ENCODE measurements around the gene NEU2. TPM values are rescaled to one million over a fixed set of nuclear protein-coding genes. Genes with fewer than 3 reads are reported as not detected.

NEU2 gene
- total and polyA plus RNA-seq, 3 experiments from 2014 or later, result not detected

DNA sequence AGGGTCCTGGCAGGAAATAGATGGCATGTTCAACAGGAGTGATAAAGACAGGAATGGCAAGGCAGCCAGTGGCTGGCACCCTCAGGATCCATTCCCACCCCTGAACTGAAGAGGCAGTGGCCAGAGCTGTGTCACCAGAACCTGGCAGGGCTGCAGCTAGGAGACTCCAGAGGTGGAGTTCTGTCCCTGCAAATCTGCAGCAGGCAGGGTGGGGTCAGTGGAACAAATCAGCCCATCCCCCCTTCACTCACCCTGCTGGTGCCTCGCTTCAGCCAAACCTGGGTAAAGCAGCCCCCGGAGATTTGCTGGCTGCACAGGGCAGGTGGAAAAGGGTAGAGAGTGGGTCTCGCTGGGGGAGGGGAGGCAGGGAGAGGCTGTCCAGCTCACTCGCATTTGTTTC, 40.4 kb downstream of the NEU2 start:
- ChIA-PET POLR2A (no interaction called here), CTCF (interaction anchor here (1.2 to 1.9 kb wide), 2 partner anchors 9 to 12 kb away, joined by 4 to 7 read pairs; partner anchors contain the start of gene INPP5D)
- peak overlapping the region in 2 of 7 donors; percentile 7 to 42 for H3K4me3 Mint-ChIP-seq
- H3K4me1 Mint-ChIP-seq, result peaks cover 4 to 50% (median 41%) of the 10 kb centered on the region in 3 donors
- no peaks in the 10 kb centered on the region for H3K27me3 ChIP-seq (ENCODE audit: insufficient read depth, low read length, poor library complexity, severe bottlenecking)
- no peak for DNase-seq
- peak overlapping the region in 5 of 8 donors; percentile 45 to 94 (median 70) for H3K27ac Mint-ChIP-seq
- no peaks in the 10 kb centered on the region for H3K27me3 Mint-ChIP-seq
- no peak overlapping the region for H3K4me3 ChIP-seq (ENCODE audit: low read length)
- peaks cover 12% of the 10 kb centered on the region for H3K36me3 ChIP-seq (ENCODE audit: insufficient read depth, low read length)
- no peak overlapping the region for H3K27ac ChIP-seq (ENCODE audit: low read depth, low read length)
- no peaks in the 10 kb centered on the region for H3K9me3 ChIP-seq (ENCODE audit: low read length)
- H3K4me1 ChIP-seq (ENCODE audit: insufficient read depth, low read length), result peaks cover 81% of the 10 kb centered on the region
- peaks cover 0 to 4% (median 0%) of the 10 kb centered on the region in 5 donors for H3K9me3 Mint-ChIP-seq
- peaks cover 12 to 38% (median 14%) of the 10 kb centered on the region in 3 donors for H3K36me3 Mint-ChIP-seq

- CTCF ChIA-PET, result interaction anchor here (1.9 kb wide), 1 partner anchor 13 kb away, joined by 7 read pairs; the partner anchor contains the start of gene INPP5D
- Histone ChIP-seq H3K4me1 (ENCODE audit: insufficient read depth, low read length) (peaks cover 81% of the 10 kb centered on the region), H3K36me3 (ENCODE audit: insufficient read depth, low read length) (peaks cover 11% of the 10 kb centered on the region), H3K27ac (ENCODE audit: low read depth, low read length) (no peak overlapping the region), H3K9me3 (ENCODE audit: low read length) (no peaks in the 10 kb centered on the region), H3K4me3 (ENCODE audit: low read length) (no peak overlapping the region), H3K27me3 (ENCODE audit: insufficient read depth, low read length, poor library complexity, severe bottlenecking) (no peaks in the 10 kb centered on the region)
- Mint-ChIP-seq H3K9me3 (peaks cover 0 to 4% (median 0%) of the 10 kb centered on the region in 5 donors), H3K36me3 (peaks cover 10 to 34% (median 12%) of the 10 kb centered on the region in 3 donors), H3K27ac (no peak overlapping the region), H3K27me3 (no peaks in the 10 kb centered on the region), H3K4me1 (peaks cover 16 to 51% (median 45%) of the 10 kb centered on the region in 3 donors), H3K4me3 (no peak overlapping the region)
- POLR2A ChIA-PET, result interaction anchor here (0.6 kb wide), 1 partner anchor 13 kb away, joined by 3 read pairs; no protein-coding TSS in a partner anchor
- DNase-seq, result no peak
Observed at GRCh38 chr2:233074106-233074505, 41.6 kb downstream of the NEU2 start.

GRCh38 chr2:233075141-233075965, 42.9 kb downstream of the NEU2 start:
- DNase-seq, result no peak
- H3K27ac Mint-ChIP-seq, result no peak overlapping the region
- H3K9me3 Mint-ChIP-seq, result peaks cover 0 to 4% (median 0%) of the 10 kb centered on the region in 5 donors
- no peaks in the 10 kb centered on the region for H3K27me3 ChIP-seq (ENCODE audit: insufficient read depth, low read length, poor library complexity, severe bottlenecking)
- peaks cover 14 to 37% (median 16%) of the 10 kb centered on the region in 3 donors for H3K36me3 Mint-ChIP-seq
- H3K36me3 ChIP-seq (ENCODE audit: insufficient read depth, low read length), result peaks cover 11% of the 10 kb centered on the region
- H3K4me1 Mint-ChIP-seq, result peaks cover 29 to 51% (median 45%) of the 10 kb centered on the region in 3 donors
- H3K4me3 Mint-ChIP-seq, result no peak overlapping the region
- peak overlapping the region; percentile 31 for H3K4me3 ChIP-seq (ENCODE audit: low read length)
- ChIA-PET POLR2A (interaction anchor here (0.8 to 2.5 kb wide), 5 partner anchors 9 to 192 kb away, joined by 3 to 23 read pairs (median 4); partner anchors contain the start of gene INPP5D), CTCF (interaction anchor here (0.7 to 5.8 kb wide), 7 partner anchors 11 to 178 kb away, joined by 3 to 52 read pairs (median 5); partner anchors contain the start of genes ATG16L1 and INPP5D)
- no peaks in the 10 kb centered on the region for H3K9me3 ChIP-seq (ENCODE audit: low read length)
- H3K27me3 Mint-ChIP-seq, result no peaks in the 10 kb centered on the region
- peaks cover 83% of the 10 kb centered on the region for H3K4me1 ChIP-seq (ENCODE audit: insufficient read depth, low read length)
- no peak overlapping the region for H3K27ac ChIP-seq (ENCODE audit: low read depth, low read length)

DNA sequence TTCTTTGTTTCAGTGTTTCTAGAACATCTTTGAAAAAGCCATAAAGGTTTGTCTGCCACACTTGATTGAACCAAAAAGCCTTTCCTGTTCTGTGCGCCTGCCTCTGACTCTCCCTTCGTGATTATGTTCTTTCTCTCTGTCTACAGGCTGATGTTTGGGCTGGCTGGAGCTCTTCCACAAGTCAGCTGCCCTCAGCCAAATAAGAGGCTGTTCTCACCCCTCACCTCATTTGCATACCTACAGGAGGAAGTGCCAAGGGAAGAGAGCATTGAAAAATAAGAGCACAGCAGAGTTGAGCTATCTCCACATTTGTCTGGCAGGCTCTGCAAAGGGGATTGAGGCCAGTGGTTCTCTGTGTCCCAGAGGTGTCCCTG, 43.5 kb downstream of the NEU2 start:
- H3K4me3 Mint-ChIP-seq, result no peak overlapping the region

GRCh38 chr2:233076749-233077148, 44.3 kb downstream of the NEU2 start:
- Histone ChIP-seq H3K4me3 (ENCODE audit: low read length) (peak overlapping the region; percentile 60), H3K27ac (ENCODE audit: low read depth, low read length) (no peak overlapping the region), H3K4me1 (ENCODE audit: insufficient read depth, low read length) (peaks cover 92% of the 10 kb centered on the region), H3K9me3 (ENCODE audit: low read length) (no peaks in the 10 kb centered on the region), H3K36me3 (ENCODE audit: insufficient read depth, low read length) (peaks cover 9% of the 10 kb centered on the region), H3K27me3 (ENCODE audit: insufficient read depth, low read length, poor library complexity, severe bottlenecking) (no peaks in the 10 kb centered on the region)
- CTCF ChIA-PET, result interaction anchor here (1.1 to 5.8 kb wide), 5 partner anchors 13 to 175 kb away, joined by 3 to 52 read pairs (median 9); partner anchors contain the start of genes ATG16L1 and INPP5D
- peak in 2 of 5 donors; percentile 34 to 69 for DNase-seq
- Mint-ChIP-seq H3K4me3 (no peak overlapping the region), H3K27ac (peak overlapping the region in 2 of 8 donors; percentile 63 to 92), H3K36me3 (peaks cover 14 to 41% (median 15%) of the 10 kb centered on the region in 3 donors), H3K9me3 (peaks cover 0 to 2% (median 0%) of the 10 kb centered on the region in 5 donors), H3K4me1 (peaks cover 43 to 51% (median 46%) of the 10 kb centered on the region in 3 donors), H3K27me3 (no peaks in the 10 kb centered on the region)
- POLR2A ChIA-PET, result interaction anchor here (0.7 to 2.5 kb wide), 5 partner anchors 8 to 64 kb away, joined by 3 to 23 read pairs (median 8); partner anchors contain the start of gene INPP5D

More for the DNA sequence above, 43.5 kb downstream of the NEU2 start:
- Mint-ChIP-seq H3K27ac (no peak overlapping the region), H3K36me3 (peaks cover 16 to 39% (median 19%) of the 10 kb centered on the region in 3 donors), H3K27me3 (no peaks in the 10 kb centered on the region), H3K9me3 (peaks cover 0 to 4% (median 0%) of the 10 kb centered on the region in 5 donors), H3K4me1 (peaks cover 35 to 51% (median 45%) of the 10 kb centered on the region in 3 donors)
- DNase-seq, result peak in 3 of 5 donors; percentile 49 to 68 (median 66)
- ChIA-PET CTCF (interaction anchor here (0.7 to 5.8 kb wide), 7 partner anchors 12 to 177 kb away, joined by 3 to 52 read pairs (median 5); partner anchors contain the start of genes ATG16L1 and INPP5D), POLR2A (interaction anchor here (0.8 to 2.5 kb wide), 5 partner anchors 9 to 192 kb away, joined by 3 to 23 read pairs (median 4); partner anchors contain the start of gene INPP5D)
- no peaks in the 10 kb centered on the region for H3K9me3 ChIP-seq (ENCODE audit: low read length)
- H3K4me3 ChIP-seq (ENCODE audit: low read length), result peak overlapping the region; percentile 60
- peaks cover 84% of the 10 kb centered on the region for H3K4me1 ChIP-seq (ENCODE audit: insufficient read depth, low read length)
- H3K36me3 ChIP-seq (ENCODE audit: insufficient read depth, low read length), result peaks cover 11% of the 10 kb centered on the region
- peak overlapping the region; percentile 38 for H3K27ac ChIP-seq (ENCODE audit: low read depth, low read length)
- no peaks in the 10 kb centered on the region for H3K27me3 ChIP-seq (ENCODE audit: insufficient read depth, low read length, poor library complexity, severe bottlenecking)

- Mint-ChIP-seq H3K27ac (peak overlapping the region; percentile 93 to 99 (median 96)), H3K9me3 (no peaks in the 10 kb centered on the region), H3K36me3 (peaks cover 4 to 47% (median 23%) of the 10 kb centered on the region in 3 donors), H3K27me3 (no peaks in the 10 kb centered on the region), H3K4me3 (peak overlapping the region; percentile 80 to 87 (median 84)), H3K4me1 (peaks cover 66 to 70% (median 70%) of the 10 kb centered on the region in 3 donors)
- peak in 4 of 5 donors; percentile 32 to 66 (median 50) for DNase-seq
- Histone ChIP-seq H3K27me3 (ENCODE audit: insufficient read depth, low read length, poor library complexity, severe bottlenecking) (no peaks in the 10 kb centered on the region), H3K27ac (ENCODE audit: low read depth, low read length) (peak overlapping the region; percentile 42), H3K4me3 (ENCODE audit: low read length) (peak overlapping the region; percentile 49), H3K4me1 (ENCODE audit: insufficient read depth, low read length) (peaks cover 99% of the 10 kb centered on the region), H3K9me3 (ENCODE audit: low read length) (no peaks in the 10 kb centered on the region), H3K36me3 (ENCODE audit: insufficient read depth, low read length) (no peaks in the 10 kb centered on the region)
- CTCF ChIA-PET, result interaction anchor here (2.1 to 5.8 kb wide), 2 partner anchors 19 to 26 kb away, joined by 14 to 52 read pairs; partner anchors contain the start of gene INPP5D
- POLR2A ChIA-PET, result interaction anchor here (2.0 kb wide), 1 partner anchor 18 kb away, joined by 6 read pairs; the partner anchor contains the start of gene INPP5D
Observed at GRCh38 chr2:233079473-233079877, 47.0 kb downstream of the NEU2 start.

DNA sequence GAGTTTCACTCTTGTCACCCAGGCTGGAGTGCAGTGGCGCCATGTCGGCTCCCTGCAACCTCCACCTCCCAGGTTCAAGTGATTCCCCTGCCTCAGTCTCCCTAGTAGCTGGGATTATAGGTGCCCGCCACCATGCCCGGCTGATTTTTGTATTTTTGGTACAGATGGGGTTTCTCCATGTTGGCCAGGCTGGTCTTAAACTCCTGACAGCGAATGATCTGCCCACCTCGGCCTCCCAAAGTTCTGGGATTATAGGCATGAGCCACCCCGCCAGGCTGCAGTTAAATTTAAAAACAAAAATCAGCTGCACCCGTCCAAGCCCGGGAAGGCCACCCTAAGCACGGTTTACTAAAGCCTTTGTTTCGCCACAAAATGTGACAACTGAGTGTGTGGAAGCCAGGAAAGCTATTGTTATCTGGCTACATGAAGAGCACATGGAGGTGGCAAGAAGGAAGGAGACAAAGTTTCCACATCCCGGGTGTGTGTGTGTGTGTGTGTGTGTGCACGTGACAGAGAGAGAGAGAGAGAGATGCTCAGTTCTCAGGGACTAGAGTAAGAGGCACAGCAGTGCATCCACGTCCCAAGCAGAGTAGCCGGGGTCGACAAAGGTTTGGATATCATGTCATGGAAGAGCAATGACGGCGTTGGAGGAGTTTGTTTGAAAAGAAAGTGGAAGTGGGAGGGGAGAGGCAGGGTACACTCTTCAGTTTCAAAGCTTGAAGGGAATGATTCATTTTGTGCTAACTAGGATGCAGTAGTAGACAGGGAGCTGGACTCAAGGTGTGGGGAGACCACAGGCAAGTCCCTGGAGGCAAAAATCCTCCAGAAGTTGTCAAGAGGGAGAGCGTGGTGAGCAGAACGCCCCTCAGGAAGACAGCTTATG, 47.7 kb downstream of the NEU2 start:
- no peak for DNase-seq
- Mint-ChIP-seq H3K36me3 (peaks cover 4 to 50% (median 23%) of the 10 kb centered on the region in 3 donors), H3K27ac (peak overlapping the region; percentile 93 to 99 (median 98)), H3K9me3 (no peaks in the 10 kb centered on the region), H3K4me3 (peak overlapping the region; percentile 7 to 91 (median 84)), H3K4me1 (peaks cover 73 to 77% (median 77%) of the 10 kb centered on the region in 3 donors), H3K27me3 (no peaks in the 10 kb centered on the region)
- Histone ChIP-seq H3K4me3 (ENCODE audit: low read length) (peak overlapping the region; percentile 28), H3K27ac (ENCODE audit: low read depth, low read length) (no peak overlapping the region), H3K4me1 (ENCODE audit: insufficient read depth, low read length) (peaks cover 99% of the 10 kb centered on the region), H3K36me3 (ENCODE audit: insufficient read depth, low read length) (no peaks in the 10 kb centered on the region), H3K27me3 (ENCODE audit: insufficient read depth, low read length, poor library complexity, severe bottlenecking) (no peaks in the 10 kb centered on the region), H3K9me3 (ENCODE audit: low read length) (no peaks in the 10 kb centered on the region)
- ChIA-PET POLR2A (interaction anchor here (1.7 to 4.6 kb wide), 3 partner anchors 19 to 20 kb away, joined by 6 to 43 read pairs (median 6); partner anchors contain the start of gene INPP5D), CTCF (interaction anchor here (0.9 to 5.8 kb wide), 4 partner anchors 9 to 19 kb away, joined by 3 to 52 read pairs (median 4); partner anchors contain the start of gene INPP5D)
